NK-92 (cell line): Measurements from ENCODE around the gene CARD19.

Experiments used
- DNase-seq: peaks from one replicate; lab custom pipeline; 2025; ENCODE audit not compliant: unreplicated experiment; lab: John Stamatoyannopoulos, UW

Gene CARD19

GRCh38 chr9:93149361-93149760, 53.3 kb downstream of the CARD19 start:
- no peak for DNase-seq

DNA sequence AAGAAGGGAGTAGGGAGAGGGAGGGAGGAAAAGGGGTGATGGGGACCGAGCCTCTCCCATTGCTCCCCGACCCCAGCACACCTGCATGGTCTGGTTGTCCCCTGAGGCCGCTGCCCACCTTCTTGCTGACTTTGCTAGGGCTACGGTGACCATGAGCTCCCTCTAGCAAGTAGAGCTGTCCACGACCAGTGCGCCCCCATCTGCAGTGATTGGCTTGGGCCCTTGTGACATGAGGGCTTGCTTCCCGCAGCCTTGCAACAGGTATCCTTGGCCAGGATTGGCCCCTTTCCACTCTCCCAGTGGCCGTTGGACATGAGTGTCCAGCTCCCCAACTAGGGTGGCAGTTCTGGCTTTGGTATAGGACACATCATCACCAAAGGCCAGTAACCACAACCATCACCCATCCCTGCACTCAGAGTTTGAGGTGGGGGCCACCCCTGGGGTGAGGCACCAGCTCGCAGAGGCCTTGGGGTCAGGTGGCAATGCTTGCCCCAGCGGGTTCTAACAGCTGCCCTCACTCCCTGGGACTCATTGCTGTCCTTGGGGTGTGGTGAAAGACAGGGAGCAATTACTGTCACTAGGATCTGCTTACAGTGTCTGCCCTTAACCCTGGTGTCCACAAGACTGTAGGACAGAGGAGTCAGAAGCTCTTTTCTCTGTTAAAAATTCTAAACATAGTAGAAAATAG, 55.2 kb downstream of the CARD19 start:
- DNase-seq = no peak

DNA sequence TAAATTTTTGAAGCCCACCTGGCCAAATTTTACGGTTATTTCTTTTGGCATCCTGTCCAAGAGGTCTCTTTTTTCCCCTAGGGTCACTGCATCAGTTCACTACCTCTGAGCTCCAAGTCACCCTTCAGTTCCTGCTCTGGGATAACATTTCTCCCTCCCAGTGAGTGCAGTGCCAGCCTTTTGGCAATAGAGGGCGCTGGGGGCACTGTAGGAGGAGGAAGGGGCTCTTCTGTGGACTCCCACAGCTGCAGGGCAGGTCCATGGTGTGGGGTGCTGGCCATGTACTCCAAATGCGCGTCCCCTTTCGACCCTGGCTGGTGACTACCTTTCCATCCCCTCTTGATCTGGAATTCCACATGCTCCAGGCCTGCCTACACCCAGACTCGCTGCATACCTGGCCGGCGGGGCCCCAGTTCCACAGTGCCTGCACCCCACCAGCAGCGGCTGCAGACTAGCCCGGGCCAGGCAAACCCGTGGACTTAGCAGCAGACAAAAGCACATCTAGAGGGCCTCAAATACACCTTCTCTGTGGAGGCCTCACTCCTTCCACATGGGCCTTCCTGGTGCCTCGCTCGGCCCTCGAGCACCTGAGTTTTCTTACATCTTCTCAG, 58.4 kb downstream of the CARD19 start:
- DNase-seq = no peak

GRCh38 chr9:93155716-93156474, 59.9 kb downstream of the CARD19 start:
- no peak for DNase-seq

- no peak for DNase-seq
Measured at GRCh38 chr9:93156475-93157008, 60.5 kb downstream of the CARD19 start.

- no peak for DNase-seq
Measured at GRCh38 chr9:93159601-93160471, 63.8 kb downstream of the CARD19 start.

DNA sequence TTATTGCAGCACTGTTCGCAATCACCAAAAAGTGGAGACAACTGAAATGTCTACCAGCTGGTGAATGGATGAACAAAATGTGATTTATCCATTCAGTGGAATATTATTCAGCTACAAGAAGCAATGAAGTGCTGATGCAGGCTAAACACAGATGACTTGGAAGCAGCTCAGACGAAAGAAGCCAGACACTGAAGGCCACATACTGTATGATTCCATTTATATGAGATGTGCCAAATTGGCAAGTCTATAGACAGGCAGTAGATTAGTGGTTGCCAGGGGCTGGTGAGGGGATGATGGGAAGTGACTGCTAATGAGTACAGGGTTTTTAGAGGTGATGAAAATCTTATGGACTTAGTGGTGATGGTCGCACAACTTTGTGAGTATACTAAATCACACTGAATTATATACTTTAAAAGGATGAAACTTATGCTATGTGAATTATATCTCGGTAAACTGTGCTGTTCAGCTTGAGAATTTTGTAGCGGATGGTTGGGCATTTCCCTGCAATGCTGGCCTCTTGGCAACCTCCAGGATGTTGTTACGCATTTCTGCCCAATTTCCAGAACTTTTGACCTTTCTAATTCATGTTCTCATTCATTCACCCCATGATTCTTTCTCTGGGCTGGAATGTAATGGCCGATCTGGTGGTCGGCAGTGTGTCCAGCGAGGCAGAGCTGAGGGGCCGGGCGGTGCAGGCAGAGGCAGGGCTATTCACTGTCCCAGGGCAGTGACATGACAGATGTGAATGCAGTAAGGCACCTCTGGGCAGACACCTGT, 66.0 kb downstream of the CARD19 start:
- no peak for DNase-seq
